ENCODE results near the gene PRDM15. TPM values are rescaled to one million over a fixed set of nuclear protein-coding genes. Genes with fewer than 3 reads are reported as not detected.

The PRDM15 gene
- total and polyA plus RNA-seq, 2 donors (not counting 1 experiment from before 2014, with no cell fraction given): 2.3 to 3.6 TPM

DNA sequence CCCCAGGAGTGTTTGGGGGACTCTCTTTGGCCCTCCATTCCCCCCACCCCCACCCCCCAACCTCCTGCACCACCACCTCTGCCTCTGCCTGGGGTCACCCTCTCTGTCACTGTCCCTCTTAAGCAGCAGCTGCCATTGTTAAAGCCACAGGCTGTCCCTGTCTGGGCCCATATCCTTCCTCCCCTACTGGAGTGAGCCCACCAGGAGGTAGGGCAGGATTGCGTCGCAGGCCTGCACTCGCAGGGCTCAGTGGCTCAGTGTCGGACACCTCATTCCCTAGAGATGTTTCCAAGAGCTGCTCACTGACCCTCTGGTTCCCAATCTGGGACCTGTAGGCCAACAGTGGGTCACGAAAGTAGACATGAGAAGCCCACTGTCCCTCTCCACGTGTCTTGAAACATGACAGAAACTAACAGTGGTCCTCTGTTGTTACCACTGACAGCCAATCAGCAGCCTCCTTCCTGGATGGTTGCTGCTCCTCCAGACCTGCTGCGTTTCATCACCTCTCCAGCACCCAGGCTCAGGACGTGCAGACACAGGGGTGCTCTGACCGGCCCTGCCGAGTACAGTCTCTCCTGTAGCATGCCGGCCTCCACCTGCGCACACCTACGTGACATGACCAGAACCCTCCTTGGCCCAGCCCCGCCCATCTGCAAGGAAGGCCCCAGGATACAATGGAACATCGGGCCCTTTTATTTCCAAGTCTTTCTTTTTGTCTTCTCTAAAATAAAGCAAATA is 7.7 kb downstream of the PRDM15 start:
- H3K9ac ChIP-seq (ENCODE audit: insufficient read depth, low read length): no peak overlapping the region
- no peaks in the 10 kb centered on the region for H4K20me1 ChIP-seq (ENCODE audit: control insufficient read depth, extremely low read depth, insufficient read depth, low read length)
- no peak overlapping the region for H3K27ac ChIP-seq (ENCODE audit: insufficient read depth, low read length)
- no peaks in the 10 kb centered on the region for H3K27me3 ChIP-seq (ENCODE audit: control insufficient read depth, insufficient read depth, low read length)
- H3K4me3 ChIP-seq (replicated peaks in 1 of 4; ENCODE audit: control extremely low read depth in 1 of 4, insufficient read depth in 1 of 4, low read depth in 3 of 4, low read length in 4 of 4): no peak overlapping the region
- H3K9me3 ChIP-seq (ENCODE audit: control insufficient read depth, insufficient read depth, low read depth, low read length): no peaks in the 10 kb centered on the region
- no peak overlapping the region for H3K4me2 ChIP-seq (ENCODE audit: extremely low read depth, insufficient read depth, low read length)
- H2AFZ ChIP-seq (ENCODE audit: low read length): no peak overlapping the region
- H3K4me1 ChIP-seq (ENCODE audit: control insufficient read depth, extremely low read depth, insufficient read depth, low read length): no peaks in the 10 kb centered on the region
- TF ChIP-seq, protein P1, sequence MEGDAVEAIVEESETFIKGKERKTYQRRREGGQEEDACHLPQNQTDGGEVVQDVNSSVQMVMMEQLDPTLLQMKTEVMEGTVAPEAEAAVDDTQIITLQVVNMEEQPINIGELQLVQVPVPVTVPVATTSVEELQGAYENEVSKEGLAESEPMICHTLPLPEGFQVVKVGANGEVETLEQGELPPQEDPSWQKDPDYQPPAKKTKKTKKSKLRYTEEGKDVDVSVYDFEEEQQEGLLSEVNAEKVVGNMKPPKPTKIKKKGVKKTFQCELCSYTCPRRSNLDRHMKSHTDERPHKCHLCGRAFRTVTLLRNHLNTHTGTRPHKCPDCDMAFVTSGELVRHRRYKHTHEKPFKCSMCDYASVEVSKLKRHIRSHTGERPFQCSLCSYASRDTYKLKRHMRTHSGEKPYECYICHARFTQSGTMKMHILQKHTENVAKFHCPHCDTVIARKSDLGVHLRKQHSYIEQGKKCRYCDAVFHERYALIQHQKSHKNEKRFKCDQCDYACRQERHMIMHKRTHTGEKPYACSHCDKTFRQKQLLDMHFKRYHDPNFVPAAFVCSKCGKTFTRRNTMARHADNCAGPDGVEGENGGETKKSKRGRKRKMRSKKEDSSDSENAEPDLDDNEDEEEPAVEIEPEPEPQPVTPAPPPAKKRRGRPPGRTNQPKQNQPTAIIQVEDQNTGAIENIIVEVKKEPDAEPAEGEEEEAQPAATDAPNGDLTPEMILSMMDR (conservative IDR thresholded peaks at IDR 0.05 in 1 of 2, IDR thresholded peaks at IDR 0.05 in 1 of 2; ENCODE audit: low read depth in 1 of 2, low read length in 2 of 2): no peak
- no peak for TF ChIP-seq EZH2 (IDR thresholded peaks at IDR 0.05; ENCODE audit: low read length, missing control alignments)
- DNase-seq (ENCODE audit: low read depth in 2 of 2): no peak
- H3K79me2 ChIP-seq (ENCODE audit: control insufficient read depth, insufficient read depth, low read length): peaks cover 12% of the 10 kb centered on the region
- H3K36me3 ChIP-seq (ENCODE audit: control insufficient read depth, insufficient read depth, low read length): no peaks in the 10 kb centered on the region

DNA sequence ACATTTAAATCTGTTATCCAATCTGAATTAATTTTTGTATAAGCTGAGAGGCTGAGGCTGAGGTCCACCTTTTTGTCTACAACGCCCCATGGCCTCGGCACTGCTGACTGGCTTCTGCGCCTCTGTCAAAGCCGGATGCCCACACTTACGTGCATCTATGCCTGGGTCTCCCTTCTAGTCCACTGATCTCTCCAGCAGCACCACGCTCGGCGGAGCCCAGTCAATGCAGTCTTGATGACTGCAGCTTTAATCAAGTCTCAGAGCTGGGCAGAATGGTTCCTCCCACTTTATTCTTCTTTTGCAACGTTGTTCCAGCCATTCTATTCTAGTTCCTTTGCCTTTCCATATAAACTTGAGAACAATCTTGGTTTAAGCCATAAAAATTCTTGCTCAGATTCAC is 9.4 kb downstream of the PRDM15 start:
- Histone ChIP-seq H3K27me3 (ENCODE audit: control insufficient read depth, insufficient read depth, low read length) (no peaks in the 10 kb centered on the region), H3K4me1 (ENCODE audit: control insufficient read depth, extremely low read depth, insufficient read depth, low read length) (no peaks in the 10 kb centered on the region), H3K36me3 (ENCODE audit: control insufficient read depth, insufficient read depth, low read length) (no peaks in the 10 kb centered on the region), H4K20me1 (ENCODE audit: control insufficient read depth, extremely low read depth, insufficient read depth, low read length) (no peaks in the 10 kb centered on the region), H3K4me2 (ENCODE audit: extremely low read depth, insufficient read depth, low read length) (no peak overlapping the region), H3K79me2 (ENCODE audit: control insufficient read depth, insufficient read depth, low read length) (peaks cover 5% of the 10 kb centered on the region), H3K27ac (ENCODE audit: insufficient read depth, low read length) (no peak overlapping the region), H3K9me3 (ENCODE audit: control insufficient read depth, insufficient read depth, low read depth, low read length) (no peaks in the 10 kb centered on the region), H3K4me3 (replicated peaks in 1 of 4; ENCODE audit: control extremely low read depth in 1 of 4, insufficient read depth in 1 of 4, low read depth in 3 of 4, low read length in 4 of 4) (no peak overlapping the region), H3K9ac (ENCODE audit: insufficient read depth, low read length) (no peak overlapping the region), H2AFZ (ENCODE audit: low read length) (no peak overlapping the region)
- DNase-seq (ENCODE audit: low read depth in 2 of 2): no peak
- TF ChIP-seq, protein P1 (conservative IDR thresholded peaks at IDR 0.05 in 1 of 2, IDR thresholded peaks at IDR 0.05 in 1 of 2; ENCODE audit: low read depth in 1 of 2, low read length in 2 of 2): no peak
- TF ChIP-seq EZH2 (IDR thresholded peaks at IDR 0.05; ENCODE audit: low read length, missing control alignments): no peak

DNA sequence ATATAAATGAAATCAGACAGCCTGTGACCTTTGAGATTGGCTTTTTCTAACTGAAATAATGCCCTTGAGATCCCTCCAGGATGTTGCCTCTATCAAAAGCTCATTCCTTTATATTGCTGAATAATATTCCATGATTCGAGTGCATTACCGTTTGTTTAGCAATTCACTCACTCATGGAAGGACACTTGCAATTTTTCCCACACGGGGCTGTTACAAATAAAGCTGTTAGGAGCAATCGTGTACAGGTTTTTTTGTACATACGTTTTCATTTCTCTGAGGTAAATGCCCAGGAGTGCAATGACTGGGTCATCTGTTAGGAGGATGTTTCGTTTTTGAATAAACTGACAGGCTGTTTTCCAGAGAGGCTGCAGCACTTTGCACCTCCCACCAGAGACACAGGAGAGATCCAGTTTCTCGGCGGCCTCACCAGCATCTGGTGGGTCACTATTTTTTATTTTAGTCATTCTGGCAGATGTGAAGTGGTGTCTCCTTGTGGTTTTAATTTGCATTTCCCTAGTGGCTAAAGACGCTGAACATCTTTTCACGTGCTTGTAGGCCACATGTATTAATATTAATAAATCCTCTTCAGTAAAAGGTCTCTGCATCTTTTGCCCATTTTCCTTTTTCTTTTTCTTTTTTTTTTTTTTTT is 11.0 kb downstream of the PRDM15 start:
- DNase-seq (ENCODE audit: low read depth in 2 of 2): no peak
- no peaks in the 10 kb centered on the region for H3K4me1 ChIP-seq (ENCODE audit: control insufficient read depth, extremely low read depth, insufficient read depth, low read length)

More for the DNA sequence above, 11.0 kb downstream of the PRDM15 start:
- Histone ChIP-seq H3K36me3 (ENCODE audit: control insufficient read depth, insufficient read depth, low read length) (no peaks in the 10 kb centered on the region), H3K27me3 (ENCODE audit: control insufficient read depth, insufficient read depth, low read length) (no peaks in the 10 kb centered on the region), H3K4me2 (ENCODE audit: extremely low read depth, insufficient read depth, low read length) (no peak overlapping the region), H2AFZ (ENCODE audit: low read length) (no peak overlapping the region), H3K9ac (ENCODE audit: insufficient read depth, low read length) (no peak overlapping the region), H3K4me3 (replicated peaks in 1 of 4; ENCODE audit: control extremely low read depth in 1 of 4, insufficient read depth in 1 of 4, low read depth in 3 of 4, low read length in 4 of 4) (no peak overlapping the region), H3K27ac (ENCODE audit: insufficient read depth, low read length) (no peak overlapping the region), H3K9me3 (ENCODE audit: control insufficient read depth, insufficient read depth, low read depth, low read length) (no peaks in the 10 kb centered on the region), H3K79me2 (ENCODE audit: control insufficient read depth, insufficient read depth, low read length) (peaks cover 2% of the 10 kb centered on the region), H4K20me1 (ENCODE audit: control insufficient read depth, extremely low read depth, insufficient read depth, low read length) (no peaks in the 10 kb centered on the region)
- no peak for TF ChIP-seq EZH2 (IDR thresholded peaks at IDR 0.05; ENCODE audit: low read length, missing control alignments)
- TF ChIP-seq, protein P1 (conservative IDR thresholded peaks at IDR 0.05 in 1 of 2, IDR thresholded peaks at IDR 0.05 in 1 of 2; ENCODE audit: low read depth in 1 of 2, low read length in 2 of 2): no peak

Data from fibroblast of lung (primary cell).